C4-2B (cell line): ENCODE results near the gene SC5D.

Experiments used
- ZFX ChIP-seq: fragments of 450-650 bp; IDR thresholded peaks from 2 replicates; pipeline ENCODE4 v1.6.1; 2017
- TF ChIP-seq, protein P1 (sequence below): fragments of 450-650 bp; conservative IDR thresholded peaks from 2 replicates; pipeline ENCODE4 v1.5.1; 2017; ENCODE audit warnings: mild to moderate bottlenecking

DNA sequence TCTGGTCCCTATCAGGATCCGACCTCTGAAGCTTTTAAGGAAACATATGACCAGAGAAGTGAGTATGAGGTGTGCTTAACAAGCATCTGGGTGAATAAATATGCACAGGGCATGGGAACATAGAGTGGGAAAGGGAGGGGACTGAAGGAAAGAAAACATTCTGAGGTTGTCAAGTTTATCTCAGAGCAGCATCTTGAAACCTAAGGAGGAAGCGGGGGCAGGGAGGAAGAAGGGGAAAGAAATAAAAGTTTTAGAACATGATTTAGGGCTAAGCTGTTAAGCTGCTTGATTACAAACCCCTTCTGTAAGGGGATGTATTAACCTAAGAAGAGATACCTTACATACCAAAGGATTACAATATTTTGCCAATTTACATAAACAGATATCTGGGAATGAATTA, 24.0 kb upstream of the SC5D start:
- TF ChIP-seq, protein P1, sequence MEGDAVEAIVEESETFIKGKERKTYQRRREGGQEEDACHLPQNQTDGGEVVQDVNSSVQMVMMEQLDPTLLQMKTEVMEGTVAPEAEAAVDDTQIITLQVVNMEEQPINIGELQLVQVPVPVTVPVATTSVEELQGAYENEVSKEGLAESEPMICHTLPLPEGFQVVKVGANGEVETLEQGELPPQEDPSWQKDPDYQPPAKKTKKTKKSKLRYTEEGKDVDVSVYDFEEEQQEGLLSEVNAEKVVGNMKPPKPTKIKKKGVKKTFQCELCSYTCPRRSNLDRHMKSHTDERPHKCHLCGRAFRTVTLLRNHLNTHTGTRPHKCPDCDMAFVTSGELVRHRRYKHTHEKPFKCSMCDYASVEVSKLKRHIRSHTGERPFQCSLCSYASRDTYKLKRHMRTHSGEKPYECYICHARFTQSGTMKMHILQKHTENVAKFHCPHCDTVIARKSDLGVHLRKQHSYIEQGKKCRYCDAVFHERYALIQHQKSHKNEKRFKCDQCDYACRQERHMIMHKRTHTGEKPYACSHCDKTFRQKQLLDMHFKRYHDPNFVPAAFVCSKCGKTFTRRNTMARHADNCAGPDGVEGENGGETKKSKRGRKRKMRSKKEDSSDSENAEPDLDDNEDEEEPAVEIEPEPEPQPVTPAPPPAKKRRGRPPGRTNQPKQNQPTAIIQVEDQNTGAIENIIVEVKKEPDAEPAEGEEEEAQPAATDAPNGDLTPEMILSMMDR, result no peak
- TF ChIP-seq ZFX, result no peak
